ENCODE results near the gene USO1. TPM values are rescaled to one million over a fixed set of nuclear protein-coding genes. Genes with fewer than 3 reads are reported as not detected.

Gene USO1
- total and polyA plus RNA-seq, 2 of the 8 experiments (the other 6 are each of a cell fraction or from before 2014, with no cell fraction given) = 57.3 to 198 TPM

GRCh38 chr4:75685546-75686189 is 38.7 kb upstream of the USO1 start (continued):
- TF ChIP-seq, protein P1, sequence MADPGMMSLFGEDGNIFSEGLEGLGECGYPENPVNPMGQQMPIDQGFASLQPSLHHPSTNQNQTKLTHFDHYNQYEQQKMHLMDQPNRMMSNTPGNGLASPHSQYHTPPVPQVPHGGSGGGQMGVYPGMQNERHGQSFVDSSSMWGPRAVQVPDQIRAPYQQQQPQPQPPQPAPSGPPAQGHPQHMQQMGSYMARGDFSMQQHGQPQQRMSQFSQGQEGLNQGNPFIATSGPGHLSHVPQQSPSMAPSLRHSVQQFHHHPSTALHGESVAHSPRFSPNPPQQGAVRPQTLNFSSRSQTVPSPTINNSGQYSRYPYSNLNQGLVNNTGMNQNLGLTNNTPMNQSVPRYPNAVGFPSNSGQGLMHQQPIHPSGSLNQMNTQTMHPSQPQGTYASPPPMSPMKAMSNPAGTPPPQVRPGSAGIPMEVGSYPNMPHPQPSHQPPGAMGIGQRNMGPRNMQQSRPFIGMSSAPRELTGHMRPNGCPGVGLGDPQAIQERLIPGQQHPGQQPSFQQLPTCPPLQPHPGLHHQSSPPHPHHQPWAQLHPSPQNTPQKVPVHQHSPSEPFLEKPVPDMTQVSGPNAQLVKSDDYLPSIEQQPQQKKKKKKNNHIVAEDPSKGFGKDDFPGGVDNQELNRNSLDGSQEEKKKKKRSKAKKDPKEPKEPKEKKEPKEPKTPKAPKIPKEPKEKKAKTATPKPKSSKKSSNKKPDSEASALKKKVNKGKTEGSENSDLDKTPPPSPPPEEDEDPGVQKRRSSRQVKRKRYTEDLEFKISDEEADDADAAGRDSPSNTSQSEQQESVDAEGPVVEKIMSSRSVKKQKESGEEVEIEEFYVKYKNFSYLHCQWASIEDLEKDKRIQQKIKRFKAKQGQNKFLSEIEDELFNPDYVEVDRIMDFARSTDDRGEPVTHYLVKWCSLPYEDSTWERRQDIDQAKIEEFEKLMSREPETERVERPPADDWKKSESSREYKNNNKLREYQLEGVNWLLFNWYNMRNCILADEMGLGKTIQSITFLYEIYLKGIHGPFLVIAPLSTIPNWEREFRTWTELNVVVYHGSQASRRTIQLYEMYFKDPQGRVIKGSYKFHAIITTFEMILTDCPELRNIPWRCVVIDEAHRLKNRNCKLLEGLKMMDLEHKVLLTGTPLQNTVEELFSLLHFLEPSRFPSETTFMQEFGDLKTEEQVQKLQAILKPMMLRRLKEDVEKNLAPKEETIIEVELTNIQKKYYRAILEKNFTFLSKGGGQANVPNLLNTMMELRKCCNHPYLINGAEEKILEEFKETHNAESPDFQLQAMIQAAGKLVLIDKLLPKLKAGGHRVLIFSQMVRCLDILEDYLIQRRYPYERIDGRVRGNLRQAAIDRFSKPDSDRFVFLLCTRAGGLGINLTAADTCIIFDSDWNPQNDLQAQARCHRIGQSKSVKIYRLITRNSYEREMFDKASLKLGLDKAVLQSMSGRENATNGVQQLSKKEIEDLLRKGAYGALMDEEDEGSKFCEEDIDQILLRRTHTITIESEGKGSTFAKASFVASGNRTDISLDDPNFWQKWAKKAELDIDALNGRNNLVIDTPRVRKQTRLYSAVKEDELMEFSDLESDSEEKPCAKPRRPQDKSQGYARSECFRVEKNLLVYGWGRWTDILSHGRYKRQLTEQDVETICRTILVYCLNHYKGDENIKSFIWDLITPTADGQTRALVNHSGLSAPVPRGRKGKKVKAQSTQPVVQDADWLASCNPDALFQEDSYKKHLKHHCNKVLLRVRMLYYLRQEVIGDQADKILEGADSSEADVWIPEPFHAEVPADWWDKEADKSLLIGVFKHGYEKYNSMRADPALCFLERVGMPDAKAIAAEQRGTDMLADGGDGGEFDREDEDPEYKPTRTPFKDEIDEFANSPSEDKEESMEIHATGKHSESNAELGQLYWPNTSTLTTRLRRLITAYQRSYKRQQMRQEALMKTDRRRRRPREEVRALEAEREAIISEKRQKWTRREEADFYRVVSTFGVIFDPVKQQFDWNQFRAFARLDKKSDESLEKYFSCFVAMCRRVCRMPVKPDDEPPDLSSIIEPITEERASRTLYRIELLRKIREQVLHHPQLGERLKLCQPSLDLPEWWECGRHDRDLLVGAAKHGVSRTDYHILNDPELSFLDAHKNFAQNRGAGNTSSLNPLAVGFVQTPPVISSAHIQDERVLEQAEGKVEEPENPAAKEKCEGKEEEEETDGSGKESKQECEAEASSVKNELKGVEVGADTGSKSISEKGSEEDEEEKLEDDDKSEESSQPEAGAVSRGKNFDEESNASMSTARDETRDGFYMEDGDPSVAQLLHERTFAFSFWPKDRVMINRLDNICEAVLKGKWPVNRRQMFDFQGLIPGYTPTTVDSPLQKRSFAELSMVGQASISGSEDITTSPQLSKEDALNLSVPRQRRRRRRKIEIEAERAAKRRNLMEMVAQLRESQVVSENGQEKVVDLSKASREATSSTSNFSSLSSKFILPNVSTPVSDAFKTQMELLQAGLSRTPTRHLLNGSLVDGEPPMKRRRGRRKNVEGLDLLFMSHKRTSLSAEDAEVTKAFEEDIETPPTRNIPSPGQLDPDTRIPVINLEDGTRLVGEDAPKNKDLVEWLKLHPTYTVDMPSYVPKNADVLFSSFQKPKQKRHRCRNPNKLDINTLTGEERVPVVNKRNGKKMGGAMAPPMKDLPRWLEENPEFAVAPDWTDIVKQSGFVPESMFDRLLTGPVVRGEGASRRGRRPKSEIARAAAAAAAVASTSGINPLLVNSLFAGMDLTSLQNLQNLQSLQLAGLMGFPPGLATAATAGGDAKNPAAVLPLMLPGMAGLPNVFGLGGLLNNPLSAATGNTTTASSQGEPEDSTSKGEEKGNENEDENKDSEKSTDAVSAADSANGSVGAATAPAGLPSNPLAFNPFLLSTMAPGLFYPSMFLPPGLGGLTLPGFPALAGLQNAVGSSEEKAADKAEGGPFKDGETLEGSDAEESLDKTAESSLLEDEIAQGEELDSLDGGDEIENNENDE (IDR thresholded peaks at IDR 0.05; ENCODE audit: insufficient replicate concordance, low read length) = no peak
